GM18502 (cell line): ENCODE measurements around the gene C16orf46.

ENCODE experiments used
- ATAC-seq: cut with Tn5 transposase; IDR thresholded peaks from one replicate; pipeline ENCODE4 v1.9.1; 2021; ENCODE audit warnings: mild to moderate bottlenecking; ENCODE audit not compliant: unreplicated experiment, poor library complexity

The C16orf46 gene

GRCh38 chr16:81026429-81026828, 50.6 kb downstream of the C16orf46 start:
- no peak for ATAC-seq

GRCh38 chr16:81018496-81018895, 58.5 kb downstream of the C16orf46 start:
- ATAC-seq: no peak

- no peak for ATAC-seq
These were observed 62.4 kb downstream of the C16orf46 start for GRCh38 chr16:81014672-81015071.

- ATAC-seq: no peak
These were observed 64.1 kb downstream of the C16orf46 start for GRCh38 chr16:81012974-81013373.
